B cell (primary cell): ENCODE results near the gene TTF2. TPM values are rescaled to one million over a fixed set of nuclear protein-coding genes. Genes with fewer than 3 reads are reported as not detected.

ENCODE experiments used
- ATAC-seq: fragments of 200-7000 bp; cut with Tn5 transposase; one replicate; pipeline ENCODE4 v1.10.0; 2021; ENCODE audit warnings: low read depth, mild to moderate bottlenecking, moderate number of reproducible peaks, moderate library complexity
- CTCF ChIA-PET: fragments of 350-600 bp; sonication (Branson Sonifier 250); formaldehyde crosslinking; loops from one replicate; lab custom pipeline; 2021; ENCODE audit warnings: antibody characterized with exemption, inconsistent platforms; lab: Charles Lee
- POLR2A ChIA-PET: fragments of 350-600 bp; sonication (Branson Sonifier 250); formaldehyde crosslinking; loops from one replicate; lab custom pipeline; 2021; ENCODE audit warnings: antibody characterized with exemption; lab: Charles Lee
- DNase-seq: peaks from one replicate; pipeline ENCODE4 v3.0.0; 2013
- H2AFZ ChIP-seq: 2 replicates; pipeline ENCODE4 v1.6.1; 2012; ENCODE audit warnings: mild to moderate bottlenecking, low read depth, low read length; ENCODE audit not compliant: insufficient read depth, poor library complexity, severe bottlenecking
- H3K27ac ChIP-seq, 2 donors: 1 replicate in 1 of 2; 2 replicates in 1 of 2; pipeline ENCODE4 v1.5.1; 2012 to 2013; ENCODE audit warnings: low read length in 2 of 2, mild to moderate bottlenecking in 2 of 2, moderate library complexity in 1 of 2
- H3K27me3 ChIP-seq, 4 experiments: fragments of 200-600 bp in 1 of 4; sonication (generic) in 1 of 4; replicated peaks in 1 of 4; 1 replicate in 2 of 4; 2 replicates in 2 of 4; pipeline versions ENCODE4 v1.6.1 to v1.7.0; 2013 to 2016; ENCODE audit warnings: low read length in 3 of 4, mild to moderate bottlenecking in 2 of 4, mixed read lengths in 1 of 4, moderate library complexity in 1 of 4; ENCODE audit not compliant: insufficient read depth in 4 of 4, control insufficient read depth in 3 of 4; ENCODE audit errors: control extremely low read depth in 1 of 4
- H3K36me3 ChIP-seq, 2 experiments: replicated peaks in 1 of 2; 1 replicate in 1 of 2; 2 replicates in 1 of 2; pipeline versions ENCODE4 v1.6.1 to v1.7.1; 2013; ENCODE audit warnings: low read length in 1 of 2; ENCODE audit not compliant: insufficient read depth in 2 of 2, control insufficient read depth in 1 of 2; ENCODE audit errors: control extremely low read depth in 1 of 2, extremely low read depth in 1 of 2
- H3K4me1 ChIP-seq, 2 donors: fragments of 200-600 bp in 1 of 2; sonication (generic) in 1 of 2; 1 replicate in 1 of 2; 2 replicates in 1 of 2; pipeline versions ENCODE4 v1.5.1 to v1.6.1; 2013 to 2017; ENCODE audit warnings: low read length in 2 of 2; ENCODE audit not compliant: control insufficient read depth in 2 of 2, insufficient read depth in 2 of 2
- H3K4me2 ChIP-seq: replicated peaks from 2 replicates; pipeline ENCODE3; 2012; ENCODE audit warnings: mild to moderate bottlenecking, low read depth, low read length; ENCODE audit not compliant: poor library complexity, severe bottlenecking
- H3K4me3 ChIP-seq, 5 experiments: fragments of 200-600 bp in 1 of 5; sonication (generic) in 1 of 5; 1 replicate in 3 of 5; 2 replicates in 2 of 5; pipeline versions ENCODE4 v1.5.1 to v1.7.0; 2011 to 2016; ENCODE audit warnings: low read length in 4 of 5, mild to moderate bottlenecking in 4 of 5, low read depth in 2 of 5, control low read depth in 1 of 5, moderate library complexity in 1 of 5; ENCODE audit not compliant: insufficient read depth in 1 of 5; ENCODE audit errors: control extremely low read depth in 1 of 5, extremely low read depth in 1 of 5
- H3K79me2 ChIP-seq: fragments of 200-600 bp; sonication (generic); one replicate; pipeline ENCODE4 v1.6.0; 2016; ENCODE audit warnings: low read length; ENCODE audit not compliant: control insufficient read depth, insufficient read depth
- H3K9ac ChIP-seq: fragments of 200-600 bp; sonication (generic); 2 replicates; pipeline ENCODE4 v1.6.1; 2017; ENCODE audit warnings: mild to moderate bottlenecking, low read length, moderate library complexity
- H3K9me3 ChIP-seq, 3 donors: one replicate each; pipeline versions ENCODE4 v1.6.1 to v1.7.1; 2013; ENCODE audit warnings: low read length in 2 of 3; ENCODE audit not compliant: control insufficient read depth in 2 of 3, insufficient read depth in 1 of 3; ENCODE audit errors: control extremely low read depth in 1 of 3
- H4K20me1 ChIP-seq: 2 replicates; pipeline ENCODE4 v1.6.0; 2012; ENCODE audit warnings: mild to moderate bottlenecking, low read length; ENCODE audit not compliant: insufficient read depth, control insufficient read depth, poor library complexity, severe bottlenecking
- H3K27ac Mint-ChIP-seq: one replicate; pipeline ENCODE4 v1.8.0; 2021; ENCODE audit warnings: mixed read lengths
- H3K27me3 Mint-ChIP-seq: one replicate; pipeline ENCODE4 v1.8.0; 2021; ENCODE audit warnings: mixed read lengths
- H3K4me1 Mint-ChIP-seq: one replicate; pipeline ENCODE4 v1.8.0; 2021; ENCODE audit warnings: mixed read lengths
- H3K4me3 Mint-ChIP-seq: one replicate; pipeline ENCODE4 v1.8.0; 2021; ENCODE audit warnings: mixed read lengths
- H3K9me3 Mint-ChIP-seq: one replicate; pipeline ENCODE4 v1.8.0; 2022; ENCODE audit warnings: mixed read lengths; ENCODE audit not compliant: insufficient read depth
- CTCF ChIP-seq: fragments of 200-600 bp; IDR thresholded peaks from one replicate; pipeline ENCODE4 v1.8.0; 2022; ENCODE audit warnings: antibody characterized with exemption, mild to moderate bottlenecking
- EZH2 ChIP-seq: IDR thresholded peaks from 2 replicates; pipeline ENCODE4 v1.6.1; 2012; ENCODE audit warnings: borderline replicate concordance, low read depth, mild to moderate bottlenecking, moderate library complexity, low read length; ENCODE audit not compliant: insufficient read depth, poor library complexity, severe bottlenecking
- WGBS: methylation state at CpG from one replicate; pipeline ENCODE4 v1.1.5; 2013; ENCODE audit warnings: missing lambda C conversion rate; ENCODE audit not compliant: insufficient coverage; 5-methylcytosine and 5-hydroxymethylcytosine counted together
- intact Hi-C: fragments of 100-400 bp; cut with micrococcal nuclease; formaldehyde crosslinking; loops from one replicate; pipeline ENCODE4 v1.10.0; 2022
- polyA plus RNA-seq: library from polyadenylated mRNA; depleted of rRNA; stranded (reverse); fragments of >200 nt; gene quantifications from 2 replicates; pipeline ENCODE4 v1.2.3, GENCODE V29; 2012
- total RNA-seq, 2 donors: library from RNA; stranded (reverse); fragments of 120-200 nt in 1 of 2; gene quantifications; 1 replicate in 1 of 2; 2 replicates in 1 of 2; pipeline versions ENCODE4 v1.2.3 to v1.2.4, GENCODE V29; 2013 to 2022

The TTF2 gene
- total and polyA plus RNA-seq, 2 donors (not counting 1 experiment from before 2014, with no cell fraction given): 11.3 to 28.9 TPM

- Mint-ChIP-seq H3K4me3 (no peak overlapping the region), H3K27me3 (peaks cover 20% of the 10 kb centered on the region)
- 100% methylated on average over 1 of the region's 5 CpGs for WGBS
Observed at GRCh38 chr1:117147856-117148588, 87.9 kb downstream of the TTF2 start.

More at GRCh38 chr1:117147856-117148588, 87.9 kb downstream of the TTF2 start:
- no peak for TF ChIP-seq EZH2
- no peak for TF ChIP-seq CTCF
- Histone ChIP-seq H3K4me3 (no peak overlapping the region), H3K9me3 (peaks cover 0 to 5% (median 0%) of the 10 kb centered on the region in 3 donors), H3K9ac (no peak overlapping the region), H3K4me1 (no peaks in the 10 kb centered on the region), H3K36me3 (no peaks in the 10 kb centered on the region), H3K4me2 (no peak overlapping the region), H4K20me1 (no peaks in the 10 kb centered on the region), H3K27me3 (peaks cover 0 to 4% (median 0%) of the 10 kb centered on the region in 4 experiments), H3K27ac (no peak overlapping the region), H3K79me2 (no peaks in the 10 kb centered on the region), H2AFZ (no peak overlapping the region)
- Mint-ChIP-seq H3K4me1 (no peaks in the 10 kb centered on the region), H3K27ac (no peak overlapping the region), H3K9me3 (no peaks in the 10 kb centered on the region)
- intact Hi-C loops: no loop called here
- ATAC-seq (no peak), DNase-seq (no peak)
- CTCF ChIA-PET: no interaction called here
- POLR2A ChIA-PET: no interaction called here
